Mammary epithelial cell (primary cell): ENCODE measurements around the gene PACSIN3.

ENCODE experiments used
- CTCF ChIP-seq, 2 donors: IDR thresholded peaks in 1 of 2; conservative IDR thresholded peaks in 1 of 2; 2 replicates each; pipeline ENCODE4 v1.5.1; 2011 to 2012; ENCODE audit warnings: inconsistent platforms in 2 of 2, low read length in 2 of 2, mild to moderate bottlenecking in 2 of 2, control low read depth in 1 of 2, low read depth in 1 of 2; ENCODE audit not compliant: insufficient read depth in 1 of 2; ENCODE audit errors: extremely low read depth in 1 of 2
- EZH2 ChIP-seq: IDR thresholded peaks from 2 replicates; pipeline ENCODE4 v1.6.1; 2012; ENCODE audit warnings: low read length, inconsistent platforms, borderline replicate concordance

- TF ChIP-seq EZH2 (no peak), CTCF (conservative IDR thresholded peaks at IDR 0.05 in 1 of 2, IDR thresholded peaks at IDR 0.05 in 1 of 2; ENCODE audit: extremely low read depth in 1 of 2, insufficient read depth in 1 of 2, low read depth in 1 of 2, low read length in 2 of 2) (no peak)
These were observed 53.7 kb downstream of the PACSIN3 start for GRCh38 chr11:47132490-47132889.
